Measurements from ENCODE around the gene GALNT10. TPM values are rescaled to one million over a fixed set of nuclear protein-coding genes. Genes with fewer than 3 reads are reported as not detected.

Gene GALNT10
- total and polyA plus RNA-seq, 10 of the 15 experiments (the other 5 are each of a cell fraction or from before 2014, with no cell fraction given): 3.9 to 35.4 (median 15.5) TPM

- no peak for TF ChIP-seq PRDM15 (CRISPR knock-in tag; IDR thresholded peaks at IDR 0.05)
- TF ChIP-seq TBL1XR1 (IDR thresholded peaks at IDR 0.05; ENCODE audit: low read depth, low read length): no peak
- TF ChIP-seq ZSCAN29 (IDR thresholded peaks at IDR 0.05): 0 out of 2 replicates have a peak, but pooled peaks have one; percentile 5
- TF ChIP-seq CHD2 (IDR thresholded peaks at IDR 0.05; ENCODE audit: borderline replicate concordance, low read depth, low read length): no peak
- TF ChIP-seq ZNF274 (IDR thresholded peaks at IDR 0.05; ENCODE audit: insufficient read depth, insufficient read length): no peak
- no peak for TF ChIP-seq ZNF687 (IDR thresholded peaks at IDR 0.05)
- TF ChIP-seq TCF7 (IDR thresholded peaks at IDR 0.05; ENCODE audit: borderline replicate concordance): no peak
- TF ChIP-seq NFXL1 (IDR thresholded peaks at IDR 0.05; ENCODE audit: borderline replicate concordance): no peak
- no peak for TF ChIP-seq NR2C2 (IDR thresholded peaks at IDR 0.05; ENCODE audit: borderline replicate concordance, control insufficient read depth, insufficient read length, low read depth)
- TF ChIP-seq ZNF24 (IDR thresholded peaks at IDR 0.05): no peak
- no peak for TF ChIP-seq RAD51 (IDR thresholded peaks at IDR 0.05)
- TF ChIP-seq PAX5 (IDR thresholded peaks at IDR 0.05; ENCODE audit: borderline replicate concordance, low read depth, low read length): no peak
- no peak for TF ChIP-seq ASH2L (IDR thresholded peaks at IDR 0.05; ENCODE audit: borderline replicate concordance, low read depth)
- TF ChIP-seq ZNF384 (IDR thresholded peaks at IDR 0.05; ENCODE audit: borderline replicate concordance, low read depth, low read length): no peak
- TF ChIP-seq FOXK2 (IDR thresholded peaks at IDR 0.05): no peak
- no peak for TF ChIP-seq EED (IDR thresholded peaks at IDR 0.05; ENCODE audit: low read depth)
- TF ChIP-seq CEBPB (IDR thresholded peaks at IDR 0.05; ENCODE audit: borderline replicate concordance in 1 of 2, low read depth in 2 of 2, low read length in 2 of 2): no peak
- 0 out of 2 replicates have a peak, but pooled peaks have one; percentile 40 for TF ChIP-seq TCF3 (IDR thresholded peaks at IDR 0.05; ENCODE audit: borderline replicate concordance, insufficient read depth, low read depth, low read length)
- TF ChIP-seq WRNIP1 (IDR thresholded peaks at IDR 0.05; ENCODE audit: borderline replicate concordance, low read depth, low read length): no peak
These were observed at the start of gene GALNT10 (continued) for GRCh38 chr5:154190595-154191304.
